ENCODE measurements around the gene ACAP3.

DNA sequence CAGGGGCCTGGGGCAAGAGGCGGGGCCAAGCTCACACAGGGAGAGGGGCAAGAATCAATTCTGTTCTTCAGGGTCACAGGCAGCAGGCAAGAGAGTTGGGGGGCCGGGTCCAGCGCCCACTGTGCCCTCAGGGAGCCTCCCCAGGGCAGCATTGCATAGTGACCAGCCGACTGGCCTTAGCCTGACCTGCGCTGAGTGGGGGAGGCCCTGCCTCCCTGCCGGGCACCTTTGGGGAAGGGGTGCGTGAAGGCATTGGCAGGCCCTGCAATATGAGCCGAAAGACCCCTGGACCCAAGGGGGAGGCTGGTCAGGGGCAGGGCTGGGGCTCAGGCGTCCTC, 15.3 kb downstream of the ACAP3 start:
- TF ChIP-seq, protein P1, sequence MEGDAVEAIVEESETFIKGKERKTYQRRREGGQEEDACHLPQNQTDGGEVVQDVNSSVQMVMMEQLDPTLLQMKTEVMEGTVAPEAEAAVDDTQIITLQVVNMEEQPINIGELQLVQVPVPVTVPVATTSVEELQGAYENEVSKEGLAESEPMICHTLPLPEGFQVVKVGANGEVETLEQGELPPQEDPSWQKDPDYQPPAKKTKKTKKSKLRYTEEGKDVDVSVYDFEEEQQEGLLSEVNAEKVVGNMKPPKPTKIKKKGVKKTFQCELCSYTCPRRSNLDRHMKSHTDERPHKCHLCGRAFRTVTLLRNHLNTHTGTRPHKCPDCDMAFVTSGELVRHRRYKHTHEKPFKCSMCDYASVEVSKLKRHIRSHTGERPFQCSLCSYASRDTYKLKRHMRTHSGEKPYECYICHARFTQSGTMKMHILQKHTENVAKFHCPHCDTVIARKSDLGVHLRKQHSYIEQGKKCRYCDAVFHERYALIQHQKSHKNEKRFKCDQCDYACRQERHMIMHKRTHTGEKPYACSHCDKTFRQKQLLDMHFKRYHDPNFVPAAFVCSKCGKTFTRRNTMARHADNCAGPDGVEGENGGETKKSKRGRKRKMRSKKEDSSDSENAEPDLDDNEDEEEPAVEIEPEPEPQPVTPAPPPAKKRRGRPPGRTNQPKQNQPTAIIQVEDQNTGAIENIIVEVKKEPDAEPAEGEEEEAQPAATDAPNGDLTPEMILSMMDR (IDR thresholded peaks at IDR 0.05): no peak
- no peak for TF ChIP-seq POLR2AphosphoS5 (IDR thresholded peaks at IDR 0.05)
- no peak for TF ChIP-seq EP300 (IDR thresholded peaks at IDR 0.05)

Data from sigmoid colon (tissue), 4 donors.